HEK293 (cell line): ENCODE data around the gene OTOF.

Source experiments
- CTCF ChIA-PET: fragments of 350-600 bp; formaldehyde crosslinking; extraction: SDS; loops from one replicate; lab custom pipeline; 2021; ENCODE audit warnings: antibody characterized with exemption; lab: Yijun Ruan, JAX
- POLR2A ChIA-PET: fragments of 300-600 bp; formaldehyde crosslinking; extraction: SDS; loops from one replicate; lab custom pipeline; 2020; ENCODE audit warnings: antibody characterized with exemption, inconsistent platforms; lab: Yijun Ruan, JAX
- H3K27ac ChIP-seq: fragments of 200-500 bp; sonication (Bioruptor generic); 2 replicates; pipeline ENCODE4 v1.5.1; 2014; ENCODE audit warnings: low read depth, low read length, control low read depth, inconsistent platforms; ENCODE audit errors: extremely low read depth
- H3K36me3 ChIP-seq, 2 experiments: fragments of 200-500 bp in 1 of 2; sonication (Bioruptor generic) in 1 of 2; 1 replicate in 1 of 2; 2 replicates in 1 of 2; pipeline ENCODE4 v1.5.1; 2014 to 2017; ENCODE audit warnings: inconsistent platforms in 2 of 2, low read length in 2 of 2; ENCODE audit not compliant: control insufficient read depth in 2 of 2, insufficient read depth in 1 of 2
- H3K4me1 ChIP-seq: fragments of 200-500 bp; sonication (Bioruptor generic); 2 replicates; pipeline ENCODE4 v1.5.1; 2014; ENCODE audit warnings: mild to moderate bottlenecking, low read length, inconsistent platforms; ENCODE audit not compliant: control insufficient read depth, insufficient read depth
- H3K4me3 ChIP-seq: 2 replicates; pipeline ENCODE4 v1.5.1; 2011; ENCODE audit warnings: low read depth, mild to moderate bottlenecking, control low read depth, low read length, moderate library complexity
- H3K9me3 ChIP-seq: fragments of 200-500 bp; sonication (Bioruptor generic); 2 replicates; pipeline ENCODE4 v1.5.1; 2014; ENCODE audit warnings: low read depth, low read length, inconsistent platforms; ENCODE audit not compliant: control insufficient read depth, insufficient read depth
- GLIS2 ChIP-seq: fragments of 450-650 bp; formaldehyde crosslinking; IDR thresholded peaks from 2 replicates; pipeline ENCODE4 v1.5.1; 2016; ENCODE audit warnings: missing biosample characterization, missing genetic modification characterization
- HOXA7 ChIP-seq: sonication (generic); formaldehyde crosslinking; IDR thresholded peaks from 2 replicates; pipeline ENCODE4 v1.8.1; 2022; ENCODE audit warnings: missing genetic modification reagents, borderline replicate concordance
- KLF17 ChIP-seq: fragments of 450-650 bp; formaldehyde crosslinking; IDR thresholded peaks from 2 replicates; pipeline ENCODE4 v1.5.1; 2016; ENCODE audit warnings: missing biosample characterization, missing genetic modification characterization
- MEIS1 ChIP-seq: sonication (generic); formaldehyde crosslinking; IDR thresholded peaks from 2 replicates; pipeline ENCODE4 v1.8.1; 2022; ENCODE audit warnings: missing genetic modification reagents, mild to moderate bottlenecking, borderline replicate concordance
- SCRT1 ChIP-seq: fragments of 450-650 bp; formaldehyde crosslinking; IDR thresholded peaks from 2 replicates; pipeline ENCODE4 v1.5.1; 2016; ENCODE audit warnings: missing biosample characterization, missing genetic modification characterization, borderline replicate concordance
- SCRT2 ChIP-seq: fragments of 450-650 bp; formaldehyde crosslinking; IDR thresholded peaks from 2 replicates; pipeline ENCODE4 v1.5.1; 2016; ENCODE audit warnings: missing biosample characterization, missing genetic modification characterization
- SP2 ChIP-seq: fragments of 450-650 bp; formaldehyde crosslinking; IDR thresholded peaks from 2 replicates; pipeline ENCODE4 v1.5.1; 2016; ENCODE audit warnings: missing biosample characterization, missing genetic modification characterization
- TCF7L2 ChIP-seq: IDR thresholded peaks from 2 replicates; pipeline ENCODE4 v1.6.1; 2011; ENCODE audit warnings: low read depth, mild to moderate bottlenecking, inconsistent platforms, low read length, moderate library complexity, borderline replicate concordance
- ZBTB10 ChIP-seq: fragments of 450-650 bp; formaldehyde crosslinking; IDR thresholded peaks from 2 replicates; pipeline ENCODE4 v1.5.1; 2016; ENCODE audit warnings: missing biosample characterization, missing genetic modification characterization
- ZBTB21 ChIP-seq: fragments of 450-650 bp; formaldehyde crosslinking; IDR thresholded peaks from 2 replicates; pipeline ENCODE4 v1.5.1; 2017; ENCODE audit warnings: missing biosample characterization, missing genetic modification characterization
- ZNF10 ChIP-seq: fragments of 450-650 bp; formaldehyde crosslinking; IDR thresholded peaks from 2 replicates; pipeline ENCODE4 v1.5.1; 2017; ENCODE audit warnings: missing biosample characterization, missing genetic modification characterization
- ZNF132 ChIP-seq: fragments of 450-650 bp; formaldehyde crosslinking; IDR thresholded peaks from 2 replicates; pipeline ENCODE4 v1.5.1; 2017; ENCODE audit warnings: missing biosample characterization, missing genetic modification characterization, borderline replicate concordance
- ZNF133 ChIP-seq: fragments of 450-650 bp; formaldehyde crosslinking; IDR thresholded peaks from 2 replicates; pipeline ENCODE4 v1.5.1; 2016; ENCODE audit warnings: missing biosample characterization, missing genetic modification characterization
- ZNF221 ChIP-seq: fragments of 450-650 bp; formaldehyde crosslinking; IDR thresholded peaks from 2 replicates; pipeline ENCODE4 v1.5.1; 2017; ENCODE audit warnings: missing biosample characterization, missing genetic modification characterization, borderline replicate concordance
- ZNF223 ChIP-seq: fragments of 450-650 bp; formaldehyde crosslinking; IDR thresholded peaks from 2 replicates; pipeline ENCODE4 v1.5.1; 2016; ENCODE audit warnings: missing biosample characterization, missing genetic modification characterization
- ZNF48 ChIP-seq: fragments of 450-650 bp; formaldehyde crosslinking; IDR thresholded peaks from 2 replicates; pipeline ENCODE4 v1.5.1; 2016; ENCODE audit warnings: missing biosample characterization, missing genetic modification characterization
- ZNF518A ChIP-seq: fragments of 450-650 bp; formaldehyde crosslinking; conservative IDR thresholded peaks from 2 replicates; pipeline ENCODE4 v1.5.1; 2016; ENCODE audit warnings: low read depth, missing biosample characterization, missing genetic modification characterization
- ZNF548 ChIP-seq: fragments of 450-650 bp; formaldehyde crosslinking; IDR thresholded peaks from 2 replicates; pipeline ENCODE4 v1.5.1; 2016; ENCODE audit warnings: missing biosample characterization, missing genetic modification characterization
- ZNF561 ChIP-seq: fragments of 450-650 bp; IDR thresholded peaks from 2 replicates; pipeline ENCODE4 v1.5.1; 2018; ENCODE audit warnings: missing biosample characterization, missing genetic modification characterization, borderline replicate concordance
- ZNF571 ChIP-seq: fragments of 450-650 bp; formaldehyde crosslinking; IDR thresholded peaks from 2 replicates; pipeline ENCODE4 v1.5.0; 2017; ENCODE audit warnings: missing biosample characterization, missing genetic modification characterization
- ZNF629 ChIP-seq: fragments of 450-650 bp; formaldehyde crosslinking; IDR thresholded peaks from 2 replicates; pipeline ENCODE4 v1.5.1; 2017; ENCODE audit warnings: missing biosample characterization, missing genetic modification characterization
- ZNF654 ChIP-seq: fragments of 450-650 bp; formaldehyde crosslinking; IDR thresholded peaks from 2 replicates; pipeline ENCODE4 v1.5.1; 2016; ENCODE audit warnings: low read depth, missing biosample characterization, missing genetic modification characterization
- ZNF660 ChIP-seq: fragments of 450-650 bp; IDR thresholded peaks from 2 replicates; pipeline ENCODE4 v1.5.1; 2018; ENCODE audit warnings: missing biosample characterization, mild to moderate bottlenecking, missing genetic modification characterization
- ZNF670 ChIP-seq: fragments of 450-650 bp; formaldehyde crosslinking; IDR thresholded peaks from 2 replicates; pipeline ENCODE4 v1.5.1; 2016; ENCODE audit warnings: missing biosample characterization, missing genetic modification characterization, low read depth
- ZNF704 ChIP-seq: fragments of 450-650 bp; formaldehyde crosslinking; IDR thresholded peaks from 2 replicates; pipeline ENCODE4 v1.5.1; 2016; ENCODE audit warnings: missing biosample characterization, missing genetic modification characterization
- ZNF76 ChIP-seq: fragments of 450-650 bp; formaldehyde crosslinking; IDR thresholded peaks from 2 replicates; pipeline ENCODE4; 2016; ENCODE audit warnings: low read depth, missing biosample characterization, missing genetic modification characterization, borderline replicate concordance
- ZNF791 ChIP-seq: fragments of 450-650 bp; formaldehyde crosslinking; IDR thresholded peaks from 2 replicates; pipeline ENCODE4 v1.5.1; 2016; ENCODE audit warnings: missing biosample characterization, missing genetic modification characterization
- ZSCAN16 ChIP-seq: fragments of 450-650 bp; formaldehyde crosslinking; IDR thresholded peaks from 2 replicates; pipeline ENCODE4 v1.5.1; 2016; ENCODE audit warnings: missing biosample characterization, missing genetic modification characterization

OTOF gene

GRCh38 chr2:26500406-26500805, 22.5 kb upstream of the OTOF start:
- Histone ChIP-seq H3K4me1 (no peaks in the 10 kb centered on the region; the same call in 1 of the 2 replicates), H3K36me3 (no peaks in the 10 kb centered on the region), H3K9me3 (no peaks in the 10 kb centered on the region), H3K4me3 (no peak overlapping the region), H3K27ac (no peak overlapping the region)
- ChIA-PET CTCF (interaction anchor here (0.5 to 0.7 kb wide), 3 partner anchors 42 to 206 kb away, joined by 3 read pairs; no protein-coding TSS in a partner anchor), POLR2A (no interaction called here)
- no peak for TF ChIP-seq ZNF561 (tag by site-specific recombination)
- TF ChIP-seq ZBTB21, result no peak
- TF ChIP-seq ZNF10 (tag by site-specific recombination), result no peak
- no peak for TF ChIP-seq ZNF548
- TF ChIP-seq SP2 (tag by site-specific recombination), result no peak
- no peak for TF ChIP-seq ZNF654 (tag by site-specific recombination)
- no peak for TF ChIP-seq ZNF48 (tag by site-specific recombination)
- no peak for TF ChIP-seq ZNF133 (tag by site-specific recombination)
- TF ChIP-seq TCF7L2, result no peak
- no peak for TF ChIP-seq ZNF518A (tag by site-specific recombination)
- TF ChIP-seq GLIS2, result no peak
- TF ChIP-seq ZNF221 (tag by site-specific recombination), result no peak
- TF ChIP-seq ZNF76, result no peak
- no peak for TF ChIP-seq ZNF791 (tag by site-specific recombination)
- no peak for TF ChIP-seq HOXA7

- H3K27ac ChIP-seq, result no peak overlapping the region
- H3K9me3 ChIP-seq, result no peaks in the 10 kb centered on the region
- H3K4me3 ChIP-seq, result no peak overlapping the region
- CTCF ChIA-PET, result interaction anchor here (0.7 to 1.6 kb wide), 4 partner anchors 17 to 351 kb away, joined by 4 to 8 read pairs (median 4); no protein-coding TSS in a partner anchor
- peak; percentile 82 for TF ChIP-seq SCRT2 (tag by site-specific recombination)
- no peak for TF ChIP-seq ZNF629 (tag by site-specific recombination)
- no peak for TF ChIP-seq ZNF132 (tag by site-specific recombination)
- no peak for TF ChIP-seq ZNF660 (tag by site-specific recombination)
- no peak for TF ChIP-seq KLF17
- no peak for TF ChIP-seq ZNF704
- no peak for TF ChIP-seq MEIS1 (CRISPR knock-in tag)
- no peak for TF ChIP-seq ZSCAN16
- TF ChIP-seq ZNF571, result no peak
- TF ChIP-seq ZNF223 (tag by site-specific recombination), result no peak
- no peak for TF ChIP-seq ZNF670 (tag by site-specific recombination)
- TF ChIP-seq SCRT1, result peak; percentile 87; the same call in 1 of the 2 replicates
- TF ChIP-seq ZBTB10 (tag by site-specific recombination), result no peak
- TF ChIP-seq, all 188 proteins: peak for 2
- Histone ChIP-seq H3K4me1 (no peaks in the 10 kb centered on the region), H3K36me3 (no peaks in the 10 kb centered on the region)
- POLR2A ChIA-PET, result interaction anchor here (0.7 kb wide), 1 partner anchor 17 kb away, joined by 6 read pairs; no protein-coding TSS in a partner anchor
Observed at GRCh38 chr2:26495705-26496297, 17.9 kb upstream of the OTOF start.
